Measurements from ENCODE around the gene RABEP2.

The RABEP2 gene

GRCh38 chr16:28905800-28906372 lies 19.2 kb downstream of the RABEP2 start:
- in situ Hi-C loops (cut with HindIII; ENCODE audit: low pct_unique_long_range_greater_than_20kb, low sequenced_read_pairs), result no loop called here
- no peak for DNase-seq (ENCODE audit: low read depth in 1 of 2, low spot score in 1 of 2)
- no peak for TF ChIP-seq JUND (IDR thresholded peaks at IDR 0.05; ENCODE audit: low read depth)

DNA sequence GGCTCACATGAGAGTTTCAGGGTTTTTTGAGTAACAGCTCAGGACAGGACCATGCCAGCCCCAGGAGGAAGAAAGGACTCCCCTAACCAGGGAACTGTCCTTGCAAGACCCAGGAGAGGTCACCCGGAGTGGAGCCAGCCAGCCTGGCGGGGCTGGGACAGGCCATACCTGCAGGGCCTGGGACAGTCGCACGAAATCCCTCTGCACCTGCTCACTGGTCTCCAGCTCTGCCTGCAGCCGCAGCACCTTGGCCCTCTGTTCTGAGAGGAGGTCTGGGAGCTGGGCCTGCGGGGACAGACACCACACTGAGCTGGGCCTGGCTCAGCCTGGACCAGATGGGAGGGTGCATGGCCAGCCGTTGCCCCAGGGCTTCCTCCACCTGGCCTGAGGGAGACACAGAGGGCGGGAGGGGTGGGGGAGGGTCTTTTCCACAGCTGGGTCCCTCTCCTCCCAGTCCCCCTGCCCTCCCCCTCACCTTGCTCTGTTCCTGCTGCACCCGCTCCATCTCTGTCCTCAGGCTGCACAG lies 19.7 kb downstream of the RABEP2 start:
- TF ChIP-seq JUND (IDR thresholded peaks at IDR 0.05; ENCODE audit: low read depth), result no peak
- in situ Hi-C loops (cut with HindIII; ENCODE audit: low pct_unique_long_range_greater_than_20kb, low sequenced_read_pairs), result no loop called here
- no peak for DNase-seq (ENCODE audit: low read depth in 1 of 2, low spot score in 1 of 2)

DNA sequence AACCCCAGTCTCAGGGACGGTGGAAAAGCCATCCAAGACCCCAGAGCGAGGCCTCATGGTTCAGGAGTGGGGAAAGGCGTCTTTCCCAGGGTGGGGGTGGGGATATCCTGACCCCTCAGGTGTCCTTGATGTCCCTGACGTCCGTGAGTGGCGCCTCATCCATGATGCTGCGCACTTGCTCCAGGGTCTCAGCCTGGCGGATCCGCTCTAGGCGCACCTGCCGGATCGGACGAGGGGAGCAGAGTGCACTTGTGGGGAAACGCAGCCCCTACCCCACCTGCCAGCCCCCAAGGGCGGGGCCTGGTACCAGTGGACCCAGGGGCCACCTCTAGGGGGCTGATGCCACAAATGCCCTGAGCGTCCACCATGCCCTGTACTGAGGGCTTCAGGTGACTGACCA lies 20.2 kb downstream of the RABEP2 start:
- TF ChIP-seq JUND (IDR thresholded peaks at IDR 0.05; ENCODE audit: low read depth), result no peak
- in situ Hi-C loops (cut with HindIII; ENCODE audit: low pct_unique_long_range_greater_than_20kb, low sequenced_read_pairs), result no loop called here
- no peak for DNase-seq (ENCODE audit: low read depth in 1 of 2, low spot score in 1 of 2)

DNA sequence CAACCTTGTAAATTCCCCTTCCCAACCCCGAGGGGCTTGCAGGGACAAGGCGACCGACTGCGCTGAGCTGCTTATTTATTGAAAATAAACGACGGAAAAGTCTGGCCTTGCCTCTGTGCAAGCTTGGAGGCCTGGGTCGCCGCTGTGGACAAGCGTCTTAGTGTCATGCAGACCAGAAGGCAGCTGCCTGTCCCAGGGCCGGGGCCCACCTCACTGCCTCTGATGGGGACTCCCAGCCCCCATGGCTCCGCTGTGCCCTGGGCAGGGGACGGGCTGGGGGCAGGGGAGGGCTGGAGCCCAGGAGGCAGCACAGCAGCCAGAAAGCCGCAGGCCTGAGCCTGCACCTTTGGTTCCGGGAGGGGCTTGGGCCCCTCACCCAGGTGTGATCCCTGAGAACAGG lies 20.7 kb downstream of the RABEP2 start:
- DNase-seq (ENCODE audit: low read depth in 1 of 2, low spot score in 1 of 2), result no peak
- no peak for TF ChIP-seq JUND (IDR thresholded peaks at IDR 0.05; ENCODE audit: low read depth)
- in situ Hi-C loops (cut with HindIII; ENCODE audit: low pct_unique_long_range_greater_than_20kb, low sequenced_read_pairs), result no loop called here

DNA sequence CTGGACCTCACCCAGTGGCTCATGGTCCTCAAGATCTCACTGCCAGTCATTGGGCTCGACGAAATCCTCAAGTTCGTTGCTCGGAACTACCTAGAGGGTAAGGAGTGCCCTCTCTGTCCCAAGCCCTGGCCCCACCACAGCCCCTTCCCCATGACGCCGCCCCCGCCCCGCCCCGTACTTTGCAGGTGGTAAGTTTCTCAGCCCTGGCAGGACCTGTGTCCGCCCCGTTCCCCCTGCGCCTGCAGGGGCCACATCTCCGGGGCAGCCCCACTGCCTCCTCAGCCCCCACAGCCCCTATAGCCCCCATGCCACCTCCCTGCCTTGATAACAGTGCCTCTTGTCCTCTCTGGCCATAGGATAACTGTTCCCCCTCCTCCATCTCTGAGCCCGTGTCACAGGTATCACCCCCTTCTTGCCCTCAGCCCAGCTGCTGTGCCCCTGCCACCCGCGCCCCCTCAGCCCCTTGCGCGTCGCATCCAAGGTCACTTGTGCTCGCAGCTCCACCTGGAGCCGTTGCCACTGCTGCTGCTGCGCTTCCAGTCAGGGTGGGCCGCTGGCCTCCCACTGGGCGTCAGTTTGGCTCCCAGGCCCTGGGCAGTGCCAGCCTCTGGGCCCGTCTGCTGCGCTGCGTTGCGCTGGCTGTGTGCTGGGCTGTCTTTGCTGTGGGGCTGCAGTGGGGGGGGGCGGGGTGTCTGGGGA lies 21.5 kb downstream of the RABEP2 start:
- in situ Hi-C loops (cut with HindIII; ENCODE audit: low pct_unique_long_range_greater_than_20kb, low sequenced_read_pairs), result no loop called here
- TF ChIP-seq JUND (IDR thresholded peaks at IDR 0.05; ENCODE audit: low read depth), result no peak
- no peak for DNase-seq (ENCODE audit: low read depth in 1 of 2, low spot score in 1 of 2)

GRCh38 chr16:28902909-28903308 lies 22.1 kb downstream of the RABEP2 start:
- no peak for TF ChIP-seq JUND (IDR thresholded peaks at IDR 0.05; ENCODE audit: low read depth)
- in situ Hi-C loops (cut with HindIII; ENCODE audit: low pct_unique_long_range_greater_than_20kb, low sequenced_read_pairs), result no loop called here
- no peak for DNase-seq (ENCODE audit: low read depth in 1 of 2, low spot score in 1 of 2)

GRCh38 chr16:28901862-28902261 lies 23.2 kb downstream of the RABEP2 start:
- no peak for TF ChIP-seq JUND (IDR thresholded peaks at IDR 0.05; ENCODE audit: low read depth)
- no peak for DNase-seq (ENCODE audit: low read depth in 1 of 2, low spot score in 1 of 2)
- in situ Hi-C loops (cut with HindIII; ENCODE audit: low pct_unique_long_range_greater_than_20kb, low sequenced_read_pairs), result no loop called here

GRCh38 chr16:28900601-28901000 lies 24.4 kb downstream of the RABEP2 start:
- in situ Hi-C loops (cut with HindIII; ENCODE audit: low pct_unique_long_range_greater_than_20kb, low sequenced_read_pairs), result no loop called here
- TF ChIP-seq JUND (IDR thresholded peaks at IDR 0.05; ENCODE audit: low read depth), result no peak
- DNase-seq (ENCODE audit: low read depth in 1 of 2, low spot score in 1 of 2), result no peak

GRCh38 chr16:28899882-28900590 lies 25.0 kb downstream of the RABEP2 start:
- in situ Hi-C loops (cut with HindIII; ENCODE audit: low pct_unique_long_range_greater_than_20kb, low sequenced_read_pairs), result no loop called here
- no peak for DNase-seq (ENCODE audit: low read depth in 1 of 2, low spot score in 1 of 2)
- TF ChIP-seq JUND (IDR thresholded peaks at IDR 0.05; ENCODE audit: low read depth), result no peak

DNA sequence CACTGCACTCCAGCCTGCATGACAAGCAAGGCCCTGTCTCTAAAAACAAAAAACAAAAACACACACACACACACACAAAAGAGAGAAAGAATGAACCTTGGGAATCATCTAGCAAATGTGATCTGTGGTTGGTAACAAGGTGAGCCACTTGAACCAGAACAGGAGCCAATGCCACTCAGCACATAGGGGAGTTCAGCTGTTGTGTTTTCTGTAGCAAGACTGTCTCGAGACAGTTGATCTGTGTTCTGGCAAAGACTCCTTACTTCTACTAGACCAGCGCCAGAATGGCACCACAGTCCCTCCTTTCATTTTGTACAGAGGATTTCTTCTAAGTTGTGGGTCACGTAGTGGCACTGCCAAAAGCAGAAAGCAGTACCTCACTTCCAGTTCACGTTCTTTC lies 26.1 kb downstream of the RABEP2 start:
- in situ Hi-C loops (cut with HindIII; ENCODE audit: low pct_unique_long_range_greater_than_20kb, low sequenced_read_pairs), result no loop called here

DNA sequence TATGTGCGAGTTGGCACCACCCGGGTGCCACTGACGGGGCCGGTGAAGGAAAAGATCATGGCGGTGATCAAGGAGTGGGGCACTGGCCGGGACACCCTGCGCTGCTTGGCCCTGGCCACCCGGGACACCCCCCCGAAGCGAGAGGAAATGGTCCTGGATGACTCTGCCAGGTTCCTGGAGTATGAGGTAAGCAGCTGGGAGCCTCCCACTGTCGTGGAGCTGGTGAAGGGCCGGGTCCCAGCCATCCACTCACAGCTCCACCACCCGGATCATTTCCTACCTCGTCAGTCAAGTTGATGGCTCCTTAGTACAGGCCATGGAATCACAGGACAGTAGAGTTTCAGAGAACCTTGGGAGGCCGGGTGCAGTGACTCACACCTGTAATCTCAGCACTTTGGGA lies 26.8 kb downstream of the RABEP2 start:
- no peak for DNase-seq (ENCODE audit: low read depth in 1 of 2, low spot score in 1 of 2)
- no peak for TF ChIP-seq JUND (IDR thresholded peaks at IDR 0.05; ENCODE audit: low read depth)
- in situ Hi-C loops (cut with HindIII; ENCODE audit: low pct_unique_long_range_greater_than_20kb, low sequenced_read_pairs), result no loop called here

More for the DNA sequence above, 26.1 kb downstream of the RABEP2 start:
- no peak for DNase-seq (ENCODE audit: low read depth in 1 of 2, low spot score in 1 of 2)
- no peak for TF ChIP-seq JUND (IDR thresholded peaks at IDR 0.05; ENCODE audit: low read depth)

GRCh38 chr16:28897826-28898225 lies 27.2 kb downstream of the RABEP2 start:
- in situ Hi-C loops (cut with HindIII; ENCODE audit: low pct_unique_long_range_greater_than_20kb, low sequenced_read_pairs), result no loop called here
- no peak for DNase-seq (ENCODE audit: low read depth in 1 of 2, low spot score in 1 of 2)
- TF ChIP-seq JUND (IDR thresholded peaks at IDR 0.05; ENCODE audit: low read depth), result no peak

- in situ Hi-C loops (cut with HindIII; ENCODE audit: low pct_unique_long_range_greater_than_20kb, low sequenced_read_pairs), result no loop called here
Measured at GRCh38 chr16:28895609-28896008, 29.4 kb downstream of the RABEP2 start.

More at GRCh38 chr16:28895609-28896008, 29.4 kb downstream of the RABEP2 start:
- TF ChIP-seq JUND (IDR thresholded peaks at IDR 0.05; ENCODE audit: low read depth), result no peak
- DNase-seq (ENCODE audit: low read depth in 1 of 2, low spot score in 1 of 2), result no peak
